ENCODE data around the gene UVRAG.

DNA sequence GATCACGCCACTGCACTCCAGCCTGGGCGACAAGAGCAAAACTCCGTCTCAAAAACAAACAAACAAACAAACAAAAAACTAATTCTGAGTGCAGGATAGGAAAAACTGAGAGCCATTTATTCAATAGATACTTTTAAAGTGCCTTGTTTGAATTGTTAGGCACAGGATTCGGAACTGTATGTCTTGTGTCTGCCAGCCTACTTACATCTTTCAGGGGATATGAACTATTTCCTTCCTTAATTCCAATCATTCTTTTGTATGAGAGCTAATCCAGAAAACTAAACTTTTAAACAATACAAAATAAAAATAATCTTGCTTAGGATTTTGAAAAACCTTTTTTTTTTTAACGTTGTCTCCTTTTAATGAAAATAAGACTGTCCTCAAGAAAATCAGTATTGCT, 12.6 kb downstream of the UVRAG start:
- TF ChIP-seq, protein P1, sequence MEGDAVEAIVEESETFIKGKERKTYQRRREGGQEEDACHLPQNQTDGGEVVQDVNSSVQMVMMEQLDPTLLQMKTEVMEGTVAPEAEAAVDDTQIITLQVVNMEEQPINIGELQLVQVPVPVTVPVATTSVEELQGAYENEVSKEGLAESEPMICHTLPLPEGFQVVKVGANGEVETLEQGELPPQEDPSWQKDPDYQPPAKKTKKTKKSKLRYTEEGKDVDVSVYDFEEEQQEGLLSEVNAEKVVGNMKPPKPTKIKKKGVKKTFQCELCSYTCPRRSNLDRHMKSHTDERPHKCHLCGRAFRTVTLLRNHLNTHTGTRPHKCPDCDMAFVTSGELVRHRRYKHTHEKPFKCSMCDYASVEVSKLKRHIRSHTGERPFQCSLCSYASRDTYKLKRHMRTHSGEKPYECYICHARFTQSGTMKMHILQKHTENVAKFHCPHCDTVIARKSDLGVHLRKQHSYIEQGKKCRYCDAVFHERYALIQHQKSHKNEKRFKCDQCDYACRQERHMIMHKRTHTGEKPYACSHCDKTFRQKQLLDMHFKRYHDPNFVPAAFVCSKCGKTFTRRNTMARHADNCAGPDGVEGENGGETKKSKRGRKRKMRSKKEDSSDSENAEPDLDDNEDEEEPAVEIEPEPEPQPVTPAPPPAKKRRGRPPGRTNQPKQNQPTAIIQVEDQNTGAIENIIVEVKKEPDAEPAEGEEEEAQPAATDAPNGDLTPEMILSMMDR (IDR thresholded peaks at IDR 0.05; ENCODE audit: insufficient read depth, low read length, poor library complexity, severe bottlenecking) = no peak
- TF ChIP-seq EZH2phosphoT487 (conservative IDR thresholded peaks at IDR 0.05; ENCODE audit: low read length) = no peak
